HepG2 (cell line): Measurements from ENCODE around the gene NPFFR1. TPM values are rescaled to one million over a fixed set of nuclear protein-coding genes. Genes with fewer than 3 reads are reported as not detected.

Experiments used
- ATAC-seq: fragments of 200-7000 bp; cut with Tn5 transposase; 3 replicates; pipeline ENCODE4 v1.9.1; 2020; ENCODE audit warnings: mild to moderate bottlenecking, moderate library complexity
- BruUV-seq: library from RNA; stranded (reverse); fragments of 400-500 nt; replicated peaks from 2 replicates; lab custom pipeline; 2021; lab: Mats Ljungman, UMichigan
- CTCF ChIA-PET: fragments of 300-600 bp; formaldehyde crosslinking; extraction: SDS; loops from one replicate; lab custom pipeline; 2021; ENCODE audit warnings: low total read pairs, inconsistent platforms, low intra/inter-chr PET ratio; lab: Yijun Ruan, JAX
- POLR2A ChIA-PET: fragments of 350-600 bp; sonication (Branson Sonifier 250); formaldehyde crosslinking; loops from one replicate; lab custom pipeline; 2020; ENCODE audit warnings: antibody characterized with exemption, inconsistent platforms; lab: Yijun Ruan, JAX
- DNase-seq: peaks from one replicate; pipeline ENCODE4 v3.0.0-alpha.2; 2015; ENCODE audit warnings: low spot score
- FAIRE-seq: peaks from 3 replicates; lab custom pipeline; 2011; peaks lifted over from hg19 to GRCh38; lab: Jason Lieb, UNC
- H2AFZ ChIP-seq: one replicate; pipeline ENCODE4 v1.6.1; 2011; ENCODE audit warnings: low read length, inconsistent platforms
- H3K27ac ChIP-seq: fragments of 300-600 bp; 3 replicates; pipeline ENCODE4 v1.8.0; 2011; ENCODE audit warnings: mixed run types, mild to moderate bottlenecking, mixed read lengths, low read length, inconsistent platforms; ENCODE audit not compliant: insufficient read depth; ENCODE audit errors: extremely low read length
- H3K27me3 ChIP-seq, 2 experiments: fragments of 200-600 bp in 1 of 2; 2 replicates in 1 of 2; 3 replicates in 1 of 2; pipeline versions ENCODE4 v1.6.0 to v1.8.0; 2011; ENCODE audit warnings: low read length in 2 of 2, mild to moderate bottlenecking in 2 of 2, moderate library complexity in 2 of 2, inconsistent platforms in 1 of 2; ENCODE audit not compliant: insufficient read depth in 2 of 2, control insufficient read depth in 1 of 2
- H3K36me3 ChIP-seq, 2 experiments: fragments of 200-600 bp in 1 of 2; replicated peaks in 1 of 2; 2 replicates in 1 of 2; 3 replicates in 1 of 2; pipeline versions ENCODE4 v1.5.1 to v1.8.0; 2011; ENCODE audit warnings: low read length in 2 of 2, inconsistent platforms in 1 of 2; ENCODE audit not compliant: insufficient read depth in 2 of 2, control insufficient read depth in 1 of 2
- H3K4me1 ChIP-seq: 2 replicates; pipeline ENCODE4 v1.5.1; 2012; ENCODE audit warnings: low read length, inconsistent platforms; ENCODE audit not compliant: insufficient read depth
- H3K4me2 ChIP-seq: 2 replicates; pipeline ENCODE4 v1.6.0; 2011; ENCODE audit warnings: low read depth, low read length, inconsistent platforms
- H3K4me3 ChIP-seq, 3 experiments: fragments of 200-600 bp in 1 of 3; sonication (generic), shearing (Covaris generic) in 1 of 3; replicated peaks in 1 of 3; 2 replicates each; pipeline ENCODE4 v1.5.1; 2011 to 2016; ENCODE audit warnings: low read length in 3 of 3, inconsistent platforms in 2 of 3, low read depth in 2 of 3, mild to moderate bottlenecking in 2 of 3, control low read depth in 1 of 3, mixed read lengths in 1 of 3; ENCODE audit not compliant: insufficient read depth in 1 of 3
- H3K79me2 ChIP-seq: one replicate; pipeline ENCODE4 v1.6.1; 2011; ENCODE audit warnings: low read length, inconsistent platforms; ENCODE audit not compliant: insufficient read depth
- H3K9ac ChIP-seq: 2 replicates; pipeline ENCODE4 v1.6.0; 2011; ENCODE audit warnings: mild to moderate bottlenecking, low read depth, low read length, inconsistent platforms; ENCODE audit not compliant: insufficient read depth
- H3K9me3 ChIP-seq: 2 replicates; pipeline ENCODE4 v1.5.1; 2012; ENCODE audit warnings: mild to moderate bottlenecking, low read length
- H4K20me1 ChIP-seq: 2 replicates; pipeline ENCODE4 v1.6.0; 2011; ENCODE audit warnings: inconsistent platforms, mild to moderate bottlenecking, low read length, moderate library complexity; ENCODE audit not compliant: insufficient read depth
- ATF7 ChIP-seq, 2 experiments: fragments of 450-650 bp in 1 of 2; sonication (generic) in 1 of 2; formaldehyde crosslinking in 1 of 2; IDR thresholded peaks; 2 replicates each; pipeline versions ENCODE4 v1.4.0 to v1.6.1; 2016 to 2020; ENCODE audit warnings: antibody characterized with exemption in 1 of 2, mild to moderate bottlenecking in 1 of 2, missing genetic modification reagents in 1 of 2
- FOSL2 ChIP-seq: sonication (generic); formaldehyde crosslinking; IDR thresholded peaks from 2 replicates; pipeline ENCODE4 v1.4.0; 2020; ENCODE audit warnings: missing genetic modification reagents
- MXD4 ChIP-seq: IDR thresholded peaks from 2 replicates; pipeline ENCODE4 v1.6.1; 2016; ENCODE audit warnings: mild to moderate bottlenecking, missing biosample characterization, missing genetic modification reagents
- POLR2G ChIP-seq: fragments of 200-400 bp; formaldehyde crosslinking; IDR thresholded peaks from 2 replicates; pipeline ENCODE4 v1.6.1; 2018; ENCODE audit warnings: mild to moderate bottlenecking, low read depth, low read length, moderate library complexity
- SNAPC2 ChIP-seq: sonication (generic); formaldehyde crosslinking; IDR thresholded peaks from 2 replicates; pipeline ENCODE4 v1.8.1; 2022; ENCODE audit warnings: mild to moderate bottlenecking, missing genetic modification reagents
- SRSF9 ChIP-seq: fragments of 200-400 bp; formaldehyde crosslinking; IDR thresholded peaks from 2 replicates; pipeline ENCODE4 v1.6.1; 2018; ENCODE audit warnings: borderline replicate concordance, mild to moderate bottlenecking, low read depth, low read length; ENCODE audit not compliant: insufficient read depth, poor library complexity, severe bottlenecking
- ZNF607 ChIP-seq: sonication (generic); formaldehyde crosslinking; IDR thresholded peaks from 2 replicates; pipeline ENCODE4 v1.5.1; 2020; ENCODE audit warnings: missing genetic modification reagents, mild to moderate bottlenecking, borderline replicate concordance
- whole genome bisulfite sequencing: methylation state at CpG from one replicate; pipeline ENCODE4 v1.1.6; 2017; ENCODE audit warnings: low lambda C conversion rate; 5-methylcytosine and 5-hydroxymethylcytosine counted together
- in situ Hi-C: cut with HindIII; loops from 2 replicates; pipeline ENCODE4 v1.10.0; 2017; ENCODE audit warnings: low pct_unique_long_range_greater_than_20kb; ENCODE audit not compliant: extremely low pct_ligation_motif_present
- intact Hi-C: fragments of 100-400 bp; cut with micrococcal nuclease; formaldehyde crosslinking; loops from one replicate; pipeline ENCODE4 v1.10.0; 2022; ENCODE audit not compliant: unreplicated experiment
- polyA plus RNA-seq, 8 experiments: library from polyadenylated mRNA; depleted of rRNA in 3 of 8; stranded (reverse) in 7 of 8; unstranded in 1 of 8; fragments of >200 nt; fragmentation: Illumina TruSeq in 4 of 8; extraction: Trizol in 4 of 8; gene quantifications; 2 replicates each; pipeline versions ENCODE4 v1.2.1 to v1.2.3, GENCODE V29; 2011 to 2016; ENCODE audit warnings: low read depth in 4 of 8, missing spikeins in 1 of 8, mixed read lengths in 1 of 8; ENCODE audit not compliant: insufficient read depth in 1 of 8
- total RNA-seq, 5 experiments: library from RNA; depleted of rRNA; stranded (reverse); fragments of >200 nt; fragmentation: Illumina TruSeq; extraction: Trizol; gene quantifications; 2 replicates each; pipeline ENCODE4 v1.2.3, GENCODE V29; 2016; ENCODE audit warnings: low read depth in 1 of 5
- TF ChIP-seq, protein P1 (sequence below): sonication (generic); formaldehyde crosslinking; IDR thresholded peaks from 2 replicates; pipeline ENCODE4 v1.4.0; 2020; ENCODE audit warnings: mild to moderate bottlenecking, missing genetic modification reagents
- TF ChIP-seq, protein P2 (sequence below): sonication (generic); formaldehyde crosslinking; IDR thresholded peaks from 2 replicates; pipeline ENCODE4 v1.8.0; 2022; ENCODE audit warnings: low read depth, missing genetic modification reagents
- TF ChIP-seq, protein P3 (sequence below): sonication (generic); formaldehyde crosslinking; conservative IDR thresholded peaks from 2 replicates; pipeline ENCODE4 v1.4.0; 2020; ENCODE audit warnings: missing genetic modification reagents
- TF ChIP-seq, protein P4 (sequence below): sonication (generic); formaldehyde crosslinking; IDR thresholded peaks from 2 replicates; pipeline ENCODE4 v1.4.0; 2020; ENCODE audit warnings: missing genetic modification reagents, borderline replicate concordance

Gene NPFFR1
- total and polyA plus RNA-seq, 2 of the 13 experiments (the other 11 are each of a cell fraction or from before 2014, with no cell fraction given), result under 0.01 TPM; not detected in 1

DNA sequence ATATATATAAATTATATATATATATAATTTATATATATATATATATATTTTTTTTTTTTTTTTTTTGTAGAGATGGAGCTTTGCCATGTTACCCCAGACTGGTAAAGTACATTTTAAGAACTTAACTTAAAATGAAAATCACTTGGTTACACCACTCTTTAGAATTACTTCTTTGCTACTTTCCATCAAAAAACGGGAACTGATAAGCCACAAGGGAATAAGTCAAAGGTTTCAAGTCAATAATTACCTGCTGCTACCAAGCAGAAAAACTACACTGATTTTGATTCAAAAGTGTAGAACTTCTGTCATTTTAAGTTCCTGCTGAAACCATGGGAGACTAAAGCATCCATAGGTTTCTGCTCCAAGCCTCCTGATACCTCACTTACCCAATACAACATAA is 62.8 kb downstream of the NPFFR1 start (continued):
- TF ChIP-seq, protein P1, sequence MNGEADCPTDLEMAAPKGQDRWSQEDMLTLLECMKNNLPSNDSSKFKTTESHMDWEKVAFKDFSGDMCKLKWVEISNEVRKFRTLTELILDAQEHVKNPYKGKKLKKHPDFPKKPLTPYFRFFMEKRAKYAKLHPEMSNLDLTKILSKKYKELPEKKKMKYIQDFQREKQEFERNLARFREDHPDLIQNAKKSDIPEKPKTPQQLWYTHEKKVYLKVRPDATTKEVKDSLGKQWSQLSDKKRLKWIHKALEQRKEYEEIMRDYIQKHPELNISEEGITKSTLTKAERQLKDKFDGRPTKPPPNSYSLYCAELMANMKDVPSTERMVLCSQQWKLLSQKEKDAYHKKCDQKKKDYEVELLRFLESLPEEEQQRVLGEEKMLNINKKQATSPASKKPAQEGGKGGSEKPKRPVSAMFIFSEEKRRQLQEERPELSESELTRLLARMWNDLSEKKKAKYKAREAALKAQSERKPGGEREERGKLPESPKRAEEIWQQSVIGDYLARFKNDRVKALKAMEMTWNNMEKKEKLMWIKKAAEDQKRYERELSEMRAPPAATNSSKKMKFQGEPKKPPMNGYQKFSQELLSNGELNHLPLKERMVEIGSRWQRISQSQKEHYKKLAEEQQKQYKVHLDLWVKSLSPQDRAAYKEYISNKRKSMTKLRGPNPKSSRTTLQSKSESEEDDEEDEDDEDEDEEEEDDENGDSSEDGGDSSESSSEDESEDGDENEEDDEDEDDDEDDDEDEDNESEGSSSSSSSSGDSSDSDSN (CRISPR knock-in tag), result no peak
- TF ChIP-seq SNAPC2 (no peak), ZNF607 (CRISPR knock-in tag) (no peak), FOSL2 (CRISPR knock-in tag) (no peak)

DNA sequence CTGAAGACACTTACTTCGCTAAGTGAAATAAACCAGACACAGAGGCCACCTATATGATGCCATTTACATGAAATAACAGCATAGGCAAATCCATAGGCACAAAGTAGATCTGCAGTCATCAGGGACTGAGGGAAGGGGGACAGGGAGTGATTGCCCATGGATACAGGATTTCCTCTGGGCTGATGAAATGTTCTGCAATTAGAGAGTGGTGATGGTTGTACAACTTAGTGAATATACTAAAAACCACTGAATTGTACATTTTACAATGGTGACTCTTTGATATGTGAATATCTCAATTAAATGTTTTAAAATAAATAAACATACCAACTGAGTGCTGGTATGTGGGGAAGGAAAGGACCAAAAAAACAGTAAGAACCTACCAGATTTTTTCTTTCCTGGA is 70.9 kb downstream of the NPFFR1 start:
- Histone ChIP-seq H4K20me1 (no peaks in the 10 kb centered on the region), H3K9ac (no peak overlapping the region), H3K4me2 (no peak overlapping the region), H3K4me1 (no peaks in the 10 kb centered on the region), H3K79me2 (no peaks in the 10 kb centered on the region), H3K36me3 (peaks cover 21 to 81% of the 10 kb centered on the region in 2 experiments), H3K27ac (no peak overlapping the region), H3K9me3 (no peaks in the 10 kb centered on the region), H3K4me3 (no peak overlapping the region), H3K27me3 (no peaks in the 10 kb centered on the region), H2AFZ (no peak overlapping the region)
- intact Hi-C loops, result no loop called here
- POLR2A ChIA-PET, result no interaction called here
- no peak for TF ChIP-seq ATF7 (IDR thresholded peaks at IDR 0.05)
- TF ChIP-seq ATF7 (CRISPR knock-in tag; IDR thresholded peaks at IDR 0.05), result no peak
- no peak for TF ChIP-seq SRSF9
- TF ChIP-seq, protein P2, sequence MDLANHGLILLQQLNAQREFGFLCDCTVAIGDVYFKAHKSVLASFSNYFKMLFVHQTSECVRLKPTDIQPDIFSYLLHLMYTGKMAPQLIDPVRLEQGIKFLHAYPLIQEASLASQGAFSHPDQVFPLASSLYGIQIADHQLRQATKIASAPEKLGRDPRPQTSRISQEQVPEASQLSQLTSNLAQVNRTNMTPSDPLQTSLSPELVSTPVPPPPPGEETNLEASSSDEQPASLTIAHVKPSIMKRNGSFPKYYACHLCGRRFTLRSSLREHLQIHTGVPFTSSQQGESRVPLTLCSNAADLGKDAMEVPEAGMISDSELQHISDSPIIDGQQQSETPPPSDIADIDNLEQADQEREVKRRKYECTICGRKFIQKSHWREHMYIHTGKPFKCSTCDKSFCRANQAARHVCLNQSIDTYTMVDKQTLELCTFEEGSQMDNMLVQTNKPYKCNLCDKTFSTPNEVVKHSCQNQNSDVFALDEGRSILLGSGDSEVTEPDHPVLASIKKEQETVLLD (CRISPR knock-in tag), result no peak
- TF ChIP-seq, protein P3, sequence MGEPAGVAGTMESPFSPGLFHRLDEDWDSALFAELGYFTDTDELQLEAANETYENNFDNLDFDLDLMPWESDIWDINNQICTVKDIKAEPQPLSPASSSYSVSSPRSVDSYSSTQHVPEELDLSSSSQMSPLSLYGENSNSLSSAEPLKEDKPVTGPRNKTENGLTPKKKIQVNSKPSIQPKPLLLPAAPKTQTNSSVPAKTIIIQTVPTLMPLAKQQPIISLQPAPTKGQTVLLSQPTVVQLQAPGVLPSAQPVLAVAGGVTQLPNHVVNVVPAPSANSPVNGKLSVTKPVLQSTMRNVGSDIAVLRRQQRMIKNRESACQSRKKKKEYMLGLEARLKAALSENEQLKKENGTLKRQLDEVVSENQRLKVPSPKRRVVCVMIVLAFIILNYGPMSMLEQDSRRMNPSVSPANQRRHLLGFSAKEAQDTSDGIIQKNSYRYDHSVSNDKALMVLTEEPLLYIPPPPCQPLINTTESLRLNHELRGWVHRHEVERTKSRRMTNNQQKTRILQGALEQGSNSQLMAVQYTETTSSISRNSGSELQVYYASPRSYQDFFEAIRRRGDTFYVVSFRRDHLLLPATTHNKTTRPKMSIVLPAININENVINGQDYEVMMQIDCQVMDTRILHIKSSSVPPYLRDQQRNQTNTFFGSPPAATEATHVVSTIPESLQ, result no peak
- TF ChIP-seq MXD4 (CRISPR knock-in tag), result no peak
- no peak for TF ChIP-seq POLR2G
- TF ChIP-seq, protein P4, sequence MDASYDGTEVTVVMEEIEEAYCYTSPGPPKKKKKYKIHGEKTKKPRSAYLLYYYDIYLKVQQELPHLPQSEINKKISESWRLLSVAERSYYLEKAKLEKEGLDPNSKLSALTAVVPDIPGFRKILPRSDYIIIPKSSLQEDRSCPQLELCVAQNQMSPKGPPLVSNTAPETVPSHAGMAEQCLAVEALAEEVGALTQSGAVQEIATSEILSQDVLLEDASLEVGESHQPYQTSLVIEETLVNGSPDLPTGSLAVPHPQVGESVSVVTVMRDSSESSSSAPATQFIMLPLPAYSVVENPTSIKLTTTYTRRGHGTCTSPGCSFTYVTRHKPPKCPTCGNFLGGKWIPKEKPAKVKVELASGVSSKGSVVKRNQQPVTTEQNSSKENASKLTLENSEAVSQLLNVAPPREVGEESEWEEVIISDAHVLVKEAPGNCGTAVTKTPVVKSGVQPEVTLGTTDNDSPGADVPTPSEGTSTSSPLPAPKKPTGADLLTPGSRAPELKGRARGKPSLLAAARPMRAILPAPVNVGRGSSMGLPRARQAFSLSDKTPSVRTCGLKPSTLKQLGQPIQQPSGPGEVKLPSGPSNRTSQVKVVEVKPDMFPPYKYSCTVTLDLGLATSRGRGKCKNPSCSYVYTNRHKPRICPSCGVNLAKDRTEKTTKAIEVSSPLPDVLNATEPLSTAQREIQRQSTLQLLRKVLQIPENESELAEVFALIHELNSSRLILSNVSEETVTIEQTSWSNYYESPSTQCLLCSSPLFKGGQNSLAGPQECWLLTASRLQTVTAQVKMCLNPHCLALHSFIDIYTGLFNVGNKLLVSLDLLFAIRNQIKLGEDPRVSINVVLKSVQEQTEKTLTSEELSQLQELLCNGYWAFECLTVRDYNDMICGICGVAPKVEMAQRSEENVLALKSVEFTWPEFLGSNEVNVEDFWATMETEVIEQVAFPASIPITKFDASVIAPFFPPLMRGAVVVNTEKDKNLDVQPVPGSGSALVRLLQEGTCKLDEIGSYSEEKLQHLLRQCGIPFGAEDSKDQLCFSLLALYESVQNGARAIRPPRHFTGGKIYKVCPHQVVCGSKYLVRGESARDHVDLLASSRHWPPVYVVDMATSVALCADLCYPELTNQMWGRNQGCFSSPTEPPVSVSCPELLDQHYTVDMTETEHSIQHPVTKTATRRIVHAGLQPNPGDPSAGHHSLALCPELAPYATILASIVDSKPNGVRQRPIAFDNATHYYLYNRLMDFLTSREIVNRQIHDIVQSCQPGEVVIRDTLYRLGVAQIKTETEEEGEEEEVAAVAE (CRISPR knock-in tag), result no peak
- 98% methylated on average over 1 of the region's 1 CpG for WGBS
- in situ Hi-C loops, result no loop called here
- DNase-seq (no peak), FAIRE-seq (no peak), ATAC-seq (no peak)
- no TSS peak for BruUV-seq
- CTCF ChIA-PET, result no interaction called here
